Thyroid gland (tissue), 4 donors: ENCODE measurements around the gene TOM1. TPM values are rescaled to one million over a fixed set of nuclear protein-coding genes. Genes with fewer than 3 reads are reported as not detected.
A peak's percentile ranks its signal among the peaks of the same experiment; 100 is the strongest.

Experiments used
- DNase-seq, 2 donors: peaks; one replicate each; pipeline ENCODE4 v3.0.0-alpha.2; 2019
- H3K27ac ChIP-seq, 3 donors: fragments of 200-600 bp; sonication (generic); 1 replicate in 2 of 3; 2 replicates in 1 of 3; pipeline ENCODE4 v1.5.1; 2016 to 2019; ENCODE audit warnings: mild to moderate bottlenecking in 1 of 3, moderate library complexity in 1 of 3
- H3K27me3 ChIP-seq: fragments of 200-600 bp; sonication (generic); one replicate; pipeline ENCODE4 v1.5.1; 2019
- H3K36me3 ChIP-seq, 2 donors: fragments of 200-600 bp; sonication (generic); one replicate each; pipeline ENCODE4 v1.5.1; 2016 to 2019
- H3K4me1 ChIP-seq, 2 donors: fragments of 200-600 bp; sonication (generic); one replicate each; pipeline ENCODE4 v1.5.1; 2017 to 2019
- H3K4me3 ChIP-seq, 3 donors: fragments of 200-600 bp; sonication (generic); replicated peaks in 1 of 3; 1 replicate in 2 of 3; 2 replicates in 1 of 3; pipeline ENCODE4 v1.5.1; 2016; ENCODE audit warnings: mild to moderate bottlenecking in 1 of 3
- H3K9me3 ChIP-seq: fragments of 200-600 bp; sonication (generic); one replicate; pipeline ENCODE4 v1.5.1; 2017
- POLR2A ChIP-seq, 2 donors: fragments of 450-650 bp; IDR thresholded peaks; one replicate each; pipeline ENCODE4 v1.6.1; 2017; ENCODE audit warnings: antibody characterized with exemption in 2 of 2, mild to moderate bottlenecking in 2 of 2, moderate library complexity in 1 of 2
- WGBS, 2 donors: methylation state at CpG; one replicate each; pipeline ENCODE4 v1.1.5; 2017; 5-methylcytosine and 5-hydroxymethylcytosine counted together
- intact Hi-C: fragments of 100-400 bp; cut with DNase I; formaldehyde crosslinking; loops from one replicate; pipeline ENCODE4 v1.15.1; 2023
- total RNA-seq, 4 donors: library from RNA; depleted of rRNA; stranded (reverse); fragments of >200 nt; gene quantifications; one replicate each; pipeline ENCODE4 v1.2.3, GENCODE V29; 2016
- TF ChIP-seq, protein P1 (sequence below), 6 experiments: fragments of 200-600 bp in 3 of 6; fragments of 450-650 bp in 3 of 6; sonication (generic) in 3 of 6; IDR thresholded peaks; one replicate each; pipeline ENCODE4 v1.5.1; 2016 to 2019; ENCODE audit warnings: antibody characterized with exemption in 6 of 6, mild to moderate bottlenecking in 2 of 6, inconsistent platforms in 1 of 6, moderate library complexity in 1 of 6

TOM1 gene
- total RNA-seq, 4 donors from 2014 or later, result 60.5 to 87.1 (median 79.9) TPM

DNA sequence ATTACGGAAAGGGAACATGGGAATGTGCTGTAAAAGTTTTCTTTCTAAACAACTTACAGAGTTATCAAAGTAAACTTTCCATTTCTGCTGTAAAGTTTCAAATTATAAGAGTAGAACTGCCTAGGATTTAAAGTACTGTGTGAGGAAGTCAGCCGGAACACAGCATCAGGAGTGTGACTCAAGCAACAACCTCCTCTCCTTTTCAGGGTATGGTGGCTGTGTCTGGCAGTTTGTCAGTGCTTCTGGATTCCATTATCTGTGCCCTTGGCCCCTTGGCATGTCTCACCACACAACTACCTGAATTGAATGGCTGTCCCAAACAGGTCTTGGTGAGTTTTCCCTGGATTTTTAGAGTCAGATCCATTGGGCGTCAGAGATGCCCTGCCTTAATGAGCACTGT, 6.9 kb upstream of the TOM1 start:
- no peaks in the 10 kb centered on the region for H3K4me1 ChIP-seq
- H3K4me3 ChIP-seq, result no peak overlapping the region
- intact Hi-C loops, result no loop called here
- DNase-seq, result no peak
- WGBS, 2 donors, result 98 to 100% methylated on average over 3 of the region's 3 CpGs
- H3K27me3 ChIP-seq, result no peaks in the 10 kb centered on the region
- no peaks in the 10 kb centered on the region for H3K9me3 ChIP-seq
- peaks cover under 1 to 35% of the 10 kb centered on the region in 2 donors for H3K36me3 ChIP-seq
- H3K27ac ChIP-seq, result no peak overlapping the region
- TF ChIP-seq, protein P1, sequence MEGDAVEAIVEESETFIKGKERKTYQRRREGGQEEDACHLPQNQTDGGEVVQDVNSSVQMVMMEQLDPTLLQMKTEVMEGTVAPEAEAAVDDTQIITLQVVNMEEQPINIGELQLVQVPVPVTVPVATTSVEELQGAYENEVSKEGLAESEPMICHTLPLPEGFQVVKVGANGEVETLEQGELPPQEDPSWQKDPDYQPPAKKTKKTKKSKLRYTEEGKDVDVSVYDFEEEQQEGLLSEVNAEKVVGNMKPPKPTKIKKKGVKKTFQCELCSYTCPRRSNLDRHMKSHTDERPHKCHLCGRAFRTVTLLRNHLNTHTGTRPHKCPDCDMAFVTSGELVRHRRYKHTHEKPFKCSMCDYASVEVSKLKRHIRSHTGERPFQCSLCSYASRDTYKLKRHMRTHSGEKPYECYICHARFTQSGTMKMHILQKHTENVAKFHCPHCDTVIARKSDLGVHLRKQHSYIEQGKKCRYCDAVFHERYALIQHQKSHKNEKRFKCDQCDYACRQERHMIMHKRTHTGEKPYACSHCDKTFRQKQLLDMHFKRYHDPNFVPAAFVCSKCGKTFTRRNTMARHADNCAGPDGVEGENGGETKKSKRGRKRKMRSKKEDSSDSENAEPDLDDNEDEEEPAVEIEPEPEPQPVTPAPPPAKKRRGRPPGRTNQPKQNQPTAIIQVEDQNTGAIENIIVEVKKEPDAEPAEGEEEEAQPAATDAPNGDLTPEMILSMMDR (IDR thresholded peaks at IDR 0.05), result no peak
- no peak for TF ChIP-seq POLR2A (IDR thresholded peaks at IDR 0.05)

DNA sequence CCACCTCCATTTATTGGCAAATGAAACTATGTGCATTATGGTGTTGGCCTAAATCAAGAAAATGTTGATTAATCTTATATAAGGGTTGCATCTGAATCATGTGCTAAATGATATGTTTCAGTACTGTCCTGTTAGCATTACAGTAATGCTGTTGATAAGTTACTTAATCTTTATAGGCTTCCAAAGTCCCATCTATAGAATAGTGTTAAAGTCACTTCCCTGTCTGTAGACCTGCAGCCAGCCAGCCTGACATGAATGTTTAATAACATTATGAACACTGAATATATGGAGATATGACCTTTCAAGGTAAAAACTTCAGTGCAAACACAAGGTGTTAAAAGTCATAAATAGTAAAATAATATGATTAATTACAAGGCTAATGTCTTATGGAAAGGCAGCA, 3.6 kb upstream of the TOM1 start:
- Histone ChIP-seq H3K27me3 (no peaks in the 10 kb centered on the region), H3K9me3 (no peaks in the 10 kb centered on the region), H3K27ac (no peak overlapping the region), H3K36me3 (peaks cover 0 to 14% of the 10 kb centered on the region in 2 donors), H3K4me3 (no peak overlapping the region), H3K4me1 (peaks cover 10 to 11% of the 10 kb centered on the region in 2 donors)
- intact Hi-C loops, result no loop called here
- no peak for TF ChIP-seq POLR2A (IDR thresholded peaks at IDR 0.05)
- TF ChIP-seq, protein P1 (IDR thresholded peaks at IDR 0.05), result no peak
- no peak for DNase-seq

DNA sequence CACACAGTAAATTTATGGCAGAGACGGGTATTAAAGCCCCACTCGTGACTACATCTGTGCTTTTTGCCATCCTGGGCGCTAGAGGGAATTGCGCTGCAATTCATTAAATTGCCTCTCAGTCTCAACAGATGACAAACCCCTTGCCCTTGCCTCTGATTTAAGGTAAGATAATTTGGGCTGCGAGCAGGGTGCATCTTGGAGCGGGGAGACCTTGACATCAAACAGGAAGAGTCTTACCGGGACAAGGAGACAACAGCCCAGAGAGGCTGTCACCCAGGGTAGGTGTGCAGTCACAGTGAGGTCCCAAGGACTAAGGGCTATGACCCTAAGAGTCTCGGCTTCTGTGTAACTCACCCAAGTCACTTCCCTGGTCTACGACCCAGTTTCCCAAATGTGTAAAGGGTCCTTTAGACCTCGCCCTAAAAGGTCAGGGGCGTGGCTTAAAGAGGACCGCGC, 449 bp upstream of the TOM1 start:
- Histone ChIP-seq H3K4me1 (peaks cover 19% of the 10 kb centered on the region in 2 donors), H3K36me3 (peaks cover 0 to 1% of the 10 kb centered on the region in 2 donors), H3K4me3 (peak overlapping the region; percentile 72 to 96 (median 84)), H3K9me3 (no peaks in the 10 kb centered on the region), H3K27me3 (no peaks in the 10 kb centered on the region), H3K27ac (peak overlapping the region; percentile 92 to 98 (median 95))
- DNase-seq, result no peak
- peak in 1 of 2 donors; percentile 26 for TF ChIP-seq POLR2A (IDR thresholded peaks at IDR 0.05)
- TF ChIP-seq, protein P1 (IDR thresholded peaks at IDR 0.05), result peak in 1 of 6 experiments; percentile 11
- 27 to 38% methylated on average over 8 to 10 of the region's 13 CpGs for WGBS, 2 donors
- intact Hi-C loops, result no loop called here

DNA sequence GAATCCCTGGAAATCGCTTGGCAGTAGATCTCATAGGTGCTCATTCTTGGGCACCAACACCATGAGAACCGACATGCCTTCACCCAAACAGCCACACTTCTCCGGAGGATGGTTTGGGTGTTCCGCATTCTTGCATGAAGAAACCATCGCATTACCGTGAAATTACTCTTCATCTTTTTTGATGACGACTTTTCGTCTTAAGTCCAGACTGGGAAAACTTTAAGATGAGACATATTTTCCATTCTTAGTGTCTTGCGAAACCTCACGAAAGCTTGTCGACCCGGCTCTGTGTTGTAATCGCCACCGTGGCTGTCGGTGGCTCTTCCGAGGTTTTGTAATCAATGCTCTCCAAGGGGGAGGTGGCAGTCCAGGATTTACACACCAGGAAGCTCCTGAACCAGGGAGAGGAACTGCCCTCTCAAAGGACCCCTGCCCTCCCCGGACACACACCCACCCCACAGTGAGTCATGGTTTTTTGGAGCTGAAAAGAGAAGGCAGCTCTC, 1.7 kb downstream of the TOM1 start:
- WGBS, 2 donors, result 80 to 82% methylated on average over 17 of the region's 17 CpGs
- DNase-seq, result no peak
- Histone ChIP-seq H3K27me3 (no peaks in the 10 kb centered on the region), H3K4me3 (no peak overlapping the region), H3K9me3 (no peaks in the 10 kb centered on the region), H3K27ac (peak overlapping the region in 2 of 3 donors; percentile 28 to 92), H3K4me1 (peaks cover 19% of the 10 kb centered on the region in 2 donors), H3K36me3 (no peaks in the 10 kb centered on the region)
- intact Hi-C loops, result no loop called here
- TF ChIP-seq POLR2A (IDR thresholded peaks at IDR 0.05), result no peak
- TF ChIP-seq, protein P1 (IDR thresholded peaks at IDR 0.05), result no peak

DNA sequence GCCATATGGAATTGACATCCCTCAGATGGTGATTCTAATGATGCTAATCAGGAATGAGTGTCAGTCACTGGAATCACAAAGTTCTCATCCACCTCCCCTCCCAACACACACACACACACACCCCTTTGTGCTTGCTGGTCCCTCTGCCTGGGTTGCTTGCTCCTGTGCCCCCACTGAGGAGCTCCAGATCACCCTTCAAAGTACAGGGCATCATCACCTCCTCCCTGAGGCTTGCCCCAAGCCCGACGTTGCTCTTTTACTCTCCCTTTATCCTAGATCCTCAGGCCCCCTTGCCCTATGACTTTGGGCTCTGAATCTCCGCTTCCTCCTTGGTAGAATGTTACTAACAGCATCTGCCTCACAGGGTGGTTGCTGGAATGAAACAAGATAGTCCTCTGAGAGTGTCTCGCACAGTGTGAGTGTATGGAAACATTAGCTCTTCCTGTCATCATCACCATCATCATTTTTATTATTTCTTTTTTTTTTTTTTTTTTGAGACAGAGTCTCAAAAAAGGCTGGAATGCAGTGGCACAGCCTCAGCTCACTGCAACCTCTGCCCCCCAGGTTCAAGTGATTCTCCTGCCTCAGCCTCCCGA, 3.4 kb downstream of the TOM1 start:
- no peak for DNase-seq
- intact Hi-C loops, result no loop called here
- peaks cover 19% of the 10 kb centered on the region in 2 donors for H3K4me1 ChIP-seq
- no peaks in the 10 kb centered on the region for H3K9me3 ChIP-seq
- H3K4me3 ChIP-seq, result no peak overlapping the region
- TF ChIP-seq, protein P1 (IDR thresholded peaks at IDR 0.05), result no peak
- TF ChIP-seq POLR2A (IDR thresholded peaks at IDR 0.05), result no peak
- no peaks in the 10 kb centered on the region for H3K27me3 ChIP-seq
- H3K27ac ChIP-seq, result no peak overlapping the region
- H3K36me3 ChIP-seq, result no peaks in the 10 kb centered on the region
- WGBS, 2 donors, result 96 to 97% methylated on average over 5 of the region's 5 CpGs
